ENCODE results near the gene PTPA. TPM values are rescaled to one million over a fixed set of nuclear protein-coding genes. Genes with fewer than 3 reads are reported as not detected.
A peak's percentile ranks its signal among the peaks of the same experiment; 100 is the strongest.

Gene PTPA
- total and polyA plus RNA-seq, 10 of the 15 experiments (the other 5 are each of a cell fraction or from before 2014, with no cell fraction given) = 1.6 to 111 (median 55.1) TPM

- BruUV-seq (replicated peaks) = no TSS peak
- H3K27me3 ChIP-seq (replicated peaks in 1 of 2; ENCODE audit: control insufficient read depth in 2 of 2, insufficient read depth in 2 of 2, low read length in 1 of 2) = no peaks in the 10 kb centered on the region
- H3K36me3 ChIP-seq (ENCODE audit: control insufficient read depth in 2 of 2, insufficient read depth in 2 of 2, low read length in 1 of 2) = peaks cover 2 to 4% of the 10 kb centered on the region in 2 experiments; a peak in 3 of 4 replicates
- ChIA-PET POLR2A (interaction anchor here (0.6 to 1.5 kb wide), 7 partner anchors 9 to 588 kb away, joined by 3 to 8 read pairs (median 4); partner anchors contain the start of gene IER5L), CTCF (interaction anchor here (1.2 to 2.3 kb wide), 6 partner anchors 10 to 475 kb away, joined by 3 to 19 read pairs (median 9); partner anchors contain the start of gene IER5L), RAD21 (ENCODE audit: unreplicated experiment) (interaction anchor here (0.6 to 1.9 kb wide), 8 partner anchors 10 to 460 kb away, joined by 3 to 24 read pairs (median 4); partner anchors contain the start of gene IER5L), SMC1A (ENCODE audit: uncharacterized antibody, unreplicated experiment) (interaction anchor here (0.9 to 3.3 kb wide), 7 partner anchors 10 to 26 kb away, joined by 3 to 19 read pairs (median 4); no protein-coding TSS in a partner anchor)
- no peaks in the 10 kb centered on the region for H4K20me1 ChIP-seq (ENCODE audit: control insufficient read depth, insufficient read depth)
- in situ Hi-C loops (cut with MboI) = no loop called here
- ATAC-seq = peak; percentile 69
- peak; percentile 52 for FAIRE-seq
- WGBS (ENCODE audit: insufficient coverage, insufficient replicate concordance, low lambda C conversion rate, missing lambda C conversion rate) = 27% methylated on average over 6 of the region's 6 CpGs
- H3K4me2 ChIP-seq (ENCODE audit: control insufficient read depth, insufficient read depth) = no peak overlapping the region
- intact Hi-C loops (cut with micrococcal nuclease; ENCODE audit: unreplicated experiment) = no loop called here
- H3K4me1 ChIP-seq (ENCODE audit: control insufficient read depth, insufficient read depth, low read length) = peaks cover 13% of the 10 kb centered on the region
- H3K9ac ChIP-seq (ENCODE audit: control insufficient read depth, insufficient read depth, low read length) = no peak overlapping the region
- DNase-seq (ENCODE audit: low read depth, low spot score) = no peak
- H2AFZ ChIP-seq (ENCODE audit: control insufficient read depth, low read depth, low read length) = no peak overlapping the region
- H3K4me3 ChIP-seq = no peak overlapping the region
- TF ChIP-seq NR2C1 (IDR thresholded peaks at IDR 0.05) (no peak), SMARCA5 (IDR thresholded peaks at IDR 0.05) (0 out of 2 replicates have a peak, but pooled peaks have one; percentile 36)
- no peaks in the 10 kb centered on the region for H3K9me3 ChIP-seq (replicated peaks; ENCODE audit: control insufficient read depth, insufficient read depth, low read length)
- H3K79me2 ChIP-seq (ENCODE audit: control insufficient read depth, insufficient read depth, low read length) = no peaks in the 10 kb centered on the region
- H3K27ac ChIP-seq (ENCODE audit: control insufficient read depth, insufficient read depth) = peak overlapping the region; percentile 17
Measured at GRCh38 chr9:129149442-129149841, 38.2 kb downstream of the PTPA start.

- no peak overlapping the region for H3K4me2 ChIP-seq (ENCODE audit: control insufficient read depth, insufficient read depth)
- H3K4me3 ChIP-seq = no peak overlapping the region
- POLR2A ChIA-PET = interaction anchor here (0.6 kb wide), 1 partner anchor 587 kb away, joined by 3 read pairs; no protein-coding TSS in a partner anchor
- FAIRE-seq (no peak), ATAC-seq (no peak), DNase-seq (ENCODE audit: low read depth, low spot score) (no peak)
- peaks cover 13% of the 10 kb centered on the region for H3K4me1 ChIP-seq (ENCODE audit: control insufficient read depth, insufficient read depth, low read length)
- in situ Hi-C loops (cut with MboI) (no loop called here), intact Hi-C loops (cut with micrococcal nuclease; ENCODE audit: unreplicated experiment) (no loop called here)
- H3K27ac ChIP-seq (ENCODE audit: control insufficient read depth, insufficient read depth) = no peak overlapping the region
- no peaks in the 10 kb centered on the region for H3K27me3 ChIP-seq (replicated peaks in 1 of 2; ENCODE audit: control insufficient read depth in 2 of 2, insufficient read depth in 2 of 2, low read length in 1 of 2)
- H2AFZ ChIP-seq (ENCODE audit: control insufficient read depth, low read depth, low read length) = no peak overlapping the region
- H3K9me3 ChIP-seq (replicated peaks; ENCODE audit: control insufficient read depth, insufficient read depth, low read length) = no peaks in the 10 kb centered on the region
- no peaks in the 10 kb centered on the region for H4K20me1 ChIP-seq (ENCODE audit: control insufficient read depth, insufficient read depth)
- RAD21 ChIA-PET (ENCODE audit: unreplicated experiment) = interaction anchor here (1.0 to 1.3 kb wide), 2 partner anchors 10 to 13 kb away, joined by 3 to 4 read pairs; no protein-coding TSS in a partner anchor
- SMC1A ChIA-PET (ENCODE audit: uncharacterized antibody, unreplicated experiment) = interaction anchor here (1.8 to 3.3 kb wide), 2 partner anchors 11 to 16 kb away, joined by 4 to 19 read pairs; no protein-coding TSS in a partner anchor
- CTCF ChIA-PET = interaction anchor here (1.2 to 2.3 kb wide), 5 partner anchors 10 to 474 kb away, joined by 7 to 19 read pairs (median 11); partner anchors contain the start of gene IER5L
- WGBS (ENCODE audit: insufficient coverage, insufficient replicate concordance, low lambda C conversion rate, missing lambda C conversion rate) = 90% methylated on average over 10 of the region's 10 CpGs
- H3K9ac ChIP-seq (ENCODE audit: control insufficient read depth, insufficient read depth, low read length) = no peak overlapping the region
- H3K79me2 ChIP-seq (ENCODE audit: control insufficient read depth, insufficient read depth, low read length) = no peaks in the 10 kb centered on the region
- H3K36me3 ChIP-seq (ENCODE audit: control insufficient read depth in 2 of 2, insufficient read depth in 2 of 2, low read length in 1 of 2) = peaks cover 2 to 4% of the 10 kb centered on the region in 2 experiments; a peak in 3 of 4 replicates
- BruUV-seq (replicated peaks) = no TSS peak
- no peak for TF ChIP-seq GATAD2B (conservative IDR thresholded peaks at IDR 0.05; ENCODE audit: low read depth)
- no peak for TF ChIP-seq KLF5 (IDR thresholded peaks at IDR 0.05; ENCODE audit: partially characterized antibody)
- TF ChIP-seq, protein P1, sequence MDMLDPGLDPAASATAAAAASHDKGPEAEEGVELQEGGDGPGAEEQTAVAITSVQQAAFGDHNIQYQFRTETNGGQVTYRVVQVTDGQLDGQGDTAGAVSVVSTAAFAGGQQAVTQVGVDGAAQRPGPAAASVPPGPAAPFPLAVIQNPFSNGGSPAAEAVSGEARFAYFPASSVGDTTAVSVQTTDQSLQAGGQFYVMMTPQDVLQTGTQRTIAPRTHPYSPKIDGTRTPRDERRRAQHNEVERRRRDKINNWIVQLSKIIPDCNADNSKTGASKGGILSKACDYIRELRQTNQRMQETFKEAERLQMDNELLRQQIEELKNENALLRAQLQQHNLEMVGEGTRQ (IDR thresholded peaks at IDR 0.05; ENCODE audit: borderline replicate concordance, low read depth, low read length) = no peak
- TF ChIP-seq TBL1XR1 (IDR thresholded peaks at IDR 0.05; ENCODE audit: low read depth, low read length) = no peak
- no peak for TF ChIP-seq ZNF207 (IDR thresholded peaks at IDR 0.05; ENCODE audit: borderline replicate concordance)
- TF ChIP-seq ESRRA (IDR thresholded peaks at IDR 0.05; ENCODE audit: low read length) = no peak
- TF ChIP-seq ASH2L (IDR thresholded peaks at IDR 0.05; ENCODE audit: borderline replicate concordance, low read depth) = no peak
- no peak for TF ChIP-seq JUND (IDR thresholded peaks at IDR 0.05; ENCODE audit: low read depth, low read length)
- no peak for TF ChIP-seq SP1 (IDR thresholded peaks at IDR 0.05; ENCODE audit: low read depth, low read length)
- TF ChIP-seq CHD2 (IDR thresholded peaks at IDR 0.05; ENCODE audit: borderline replicate concordance, low read depth, low read length) = no peak
- TF ChIP-seq ZZZ3 (IDR thresholded peaks at IDR 0.05; ENCODE audit: control insufficient read depth, insufficient read length, low read depth) = no peak
- TF ChIP-seq ZBTB4 (CRISPR knock-in tag; IDR thresholded peaks at IDR 0.05) = no peak
Measured at GRCh38 chr9:129150122-129150521, 38.9 kb downstream of the PTPA start.
